Daoy (cell line): Measurements from ENCODE around the gene HGF. TPM values are rescaled to one million over a fixed set of nuclear protein-coding genes. Genes with fewer than 3 reads are reported as not detected.

Experiments
- DNase-seq: peaks from one replicate; pipeline ENCODE4 v3.0.0-alpha.2; 2015; ENCODE audit warnings: low read depth
- total RNA-seq: library from RNA; depleted of rRNA; stranded (reverse); fragments of >200 nt; shearing (Covaris generic); gene quantifications from 2 replicates; pipeline ENCODE4 v1.2.3, GENCODE V29; 2014

The HGF gene
- total RNA-seq, 1 experiment from 2014 or later = not detected

DNA sequence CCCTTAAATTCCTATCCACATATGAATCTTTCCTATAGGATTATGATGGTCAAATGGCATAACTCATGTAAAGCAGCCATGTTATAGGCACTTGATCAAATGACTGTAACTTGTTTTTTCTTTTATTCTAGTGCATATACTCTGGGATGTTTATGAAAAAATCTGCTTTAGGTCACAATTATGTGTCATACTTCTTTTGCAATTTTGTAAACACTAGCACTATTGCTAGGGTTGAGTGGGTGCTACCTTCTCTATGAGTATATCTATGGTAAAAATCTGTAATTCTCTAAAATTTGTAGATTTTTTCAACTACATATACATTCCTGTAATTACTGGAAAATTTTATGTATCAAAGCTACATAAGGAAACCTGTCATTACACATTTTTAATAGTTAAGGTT is 50.0 kb downstream of the HGF start:
- DNase-seq = no peak

DNA sequence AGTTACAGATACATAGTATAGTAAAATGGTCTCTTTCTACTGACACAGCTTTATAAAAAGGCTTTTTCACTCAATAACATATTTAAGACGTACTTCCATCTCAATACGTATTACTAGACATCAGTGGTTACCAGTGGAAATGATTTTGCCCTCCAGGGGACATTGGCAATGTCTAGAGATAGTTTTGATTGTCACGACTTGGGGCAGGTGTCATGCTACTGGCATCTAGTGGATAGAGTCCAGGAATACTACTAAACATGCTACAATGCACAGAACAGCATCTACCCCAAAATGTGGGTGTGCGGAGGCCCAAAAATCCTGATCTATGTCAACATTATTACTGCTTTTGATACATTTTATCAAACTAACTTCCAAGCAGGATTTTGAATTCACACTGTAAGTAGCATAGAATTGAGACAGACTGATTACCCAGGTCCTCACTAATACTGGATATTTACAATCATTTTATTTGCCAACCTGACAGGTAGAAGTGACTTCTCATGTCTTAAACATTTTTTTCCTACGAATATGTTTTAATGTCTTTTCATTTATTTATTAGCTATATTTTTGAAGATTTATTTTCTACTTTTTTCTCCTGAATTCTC is 53.8 kb downstream of the HGF start:
- peak; percentile 62 for DNase-seq

DNA sequence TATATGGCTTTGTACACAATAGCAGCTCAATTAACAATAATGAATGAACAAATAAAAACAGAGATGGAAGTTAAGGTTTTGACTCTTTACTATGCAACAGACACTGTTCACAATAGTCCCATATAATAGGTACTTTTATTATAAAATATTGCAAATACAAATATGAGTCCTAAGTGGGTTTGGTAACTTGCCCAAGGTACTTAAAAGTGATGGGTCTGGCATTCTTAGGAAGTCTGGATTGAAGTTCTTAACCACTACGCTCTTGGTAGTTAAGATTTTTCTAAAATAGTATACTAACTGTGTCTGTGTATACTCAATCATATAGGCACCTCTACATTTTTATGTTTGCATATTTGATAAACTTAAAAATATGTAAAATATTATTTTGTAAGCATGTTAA is 55.5 kb downstream of the HGF start:
- no peak for DNase-seq

DNA sequence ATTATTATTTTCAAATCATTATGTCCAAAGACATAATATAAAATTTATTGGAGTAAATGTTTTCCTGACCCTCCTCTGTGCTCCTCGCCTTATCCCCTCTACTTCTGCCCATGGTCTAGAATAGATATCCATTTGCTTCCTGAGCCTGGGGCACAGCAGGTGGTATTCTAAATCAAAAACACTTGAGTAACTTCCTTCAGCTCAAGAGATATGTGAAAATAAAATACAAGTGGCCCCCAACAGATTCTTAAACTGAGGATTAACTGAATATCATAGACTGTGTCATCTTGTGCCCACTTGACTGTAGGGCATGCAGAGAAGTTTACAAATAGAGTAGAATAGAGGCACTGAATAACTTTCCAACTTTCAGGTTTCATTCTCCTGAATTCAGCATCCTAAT is 59.1 kb downstream of the HGF start:
- no peak for DNase-seq

DNA sequence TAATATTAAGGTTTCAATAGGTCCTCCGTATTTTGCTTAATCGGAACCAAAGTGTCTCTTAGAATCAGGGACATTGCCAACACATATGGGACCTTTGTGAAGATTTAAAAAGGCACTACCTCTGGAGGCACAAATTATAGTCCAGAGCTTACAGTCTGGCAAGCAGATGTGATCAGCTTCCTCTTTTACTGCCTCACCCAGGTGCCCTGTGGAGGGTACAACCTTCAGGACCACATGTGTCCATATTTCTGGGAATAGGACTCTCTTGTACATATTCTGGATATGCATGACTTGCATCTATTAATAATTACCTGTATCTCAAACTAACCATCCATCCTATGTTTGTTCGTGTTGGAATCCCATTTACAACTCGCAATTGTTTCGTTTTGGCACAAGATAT is 60.0 kb downstream of the HGF start:
- no peak for DNase-seq

DNA sequence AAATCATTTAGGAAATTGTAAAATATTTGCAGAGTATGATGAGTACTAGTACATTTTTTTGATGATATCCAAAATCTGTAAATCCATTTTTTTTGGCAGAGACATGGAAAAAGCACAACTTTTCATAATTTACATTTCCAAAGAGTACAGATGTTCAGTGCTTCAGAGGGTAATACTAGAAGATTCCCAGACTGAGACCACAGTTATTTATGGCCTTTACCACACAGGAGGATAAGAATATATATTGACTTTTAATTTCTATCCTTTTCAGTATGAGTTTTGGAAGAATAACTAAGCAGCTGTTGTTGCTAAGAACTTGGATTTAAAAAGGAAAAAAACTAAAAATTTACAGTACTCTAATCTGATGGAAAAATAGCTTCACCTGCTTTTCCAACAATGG is 61.9 kb downstream of the HGF start:
- DNase-seq = no peak

DNA sequence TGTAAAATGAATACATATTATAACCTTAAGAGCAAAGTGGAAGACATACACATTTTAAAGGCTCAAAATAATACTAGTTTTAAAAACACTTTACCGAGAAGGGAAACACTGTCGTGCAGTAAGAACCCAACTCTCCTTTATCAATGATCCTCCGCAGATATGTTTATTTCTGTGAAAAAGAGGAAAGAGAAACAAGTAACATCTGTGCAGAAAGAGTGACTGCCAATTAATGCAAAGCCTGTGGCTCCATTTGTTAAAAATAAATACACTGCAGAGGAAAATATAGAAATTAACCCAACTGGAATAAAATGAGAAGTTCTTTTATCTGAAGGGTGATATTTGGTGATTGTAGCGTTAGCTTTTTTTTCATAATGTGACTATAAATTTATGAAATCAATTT is 62.7 kb downstream of the HGF start:
- DNase-seq = no peak

DNA sequence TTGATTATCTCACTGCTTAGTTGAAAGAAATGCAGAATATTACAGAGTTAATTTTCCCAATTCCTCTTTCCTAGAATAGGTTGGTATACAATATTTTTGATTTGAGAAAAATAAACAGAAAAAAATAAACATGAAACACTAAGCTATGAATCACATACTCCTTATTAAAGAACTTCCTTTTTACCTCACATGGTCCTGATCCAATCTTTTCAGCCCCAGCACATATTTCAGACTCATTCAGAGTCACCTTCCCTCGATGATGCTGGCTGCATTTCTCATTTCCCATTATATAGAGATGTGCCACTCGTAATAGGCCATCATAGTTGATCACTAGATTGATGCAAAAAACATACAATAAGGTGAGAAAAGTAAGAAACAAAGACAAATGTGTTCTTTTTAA is 64.6 kb downstream of the HGF start:
- DNase-seq = no peak

DNA sequence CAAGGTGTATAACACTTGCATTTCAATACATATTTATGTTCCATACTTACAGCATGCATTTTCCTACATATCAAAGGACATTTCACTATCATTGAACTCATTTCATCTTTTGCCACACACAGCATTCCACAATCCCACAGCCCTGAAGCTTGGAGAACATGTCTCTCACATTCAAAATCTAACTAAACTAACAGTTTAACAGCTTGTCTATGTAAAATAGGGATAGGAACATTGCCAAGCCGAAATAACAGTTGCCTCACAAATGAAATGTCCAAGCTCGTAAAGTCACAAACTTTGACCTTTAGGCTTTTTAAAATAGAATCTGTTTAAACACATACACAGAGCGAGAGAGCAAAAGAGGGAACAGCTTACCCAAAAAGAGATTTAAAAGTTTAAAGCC is 65.3 kb downstream of the HGF start:
- no peak for DNase-seq

DNA sequence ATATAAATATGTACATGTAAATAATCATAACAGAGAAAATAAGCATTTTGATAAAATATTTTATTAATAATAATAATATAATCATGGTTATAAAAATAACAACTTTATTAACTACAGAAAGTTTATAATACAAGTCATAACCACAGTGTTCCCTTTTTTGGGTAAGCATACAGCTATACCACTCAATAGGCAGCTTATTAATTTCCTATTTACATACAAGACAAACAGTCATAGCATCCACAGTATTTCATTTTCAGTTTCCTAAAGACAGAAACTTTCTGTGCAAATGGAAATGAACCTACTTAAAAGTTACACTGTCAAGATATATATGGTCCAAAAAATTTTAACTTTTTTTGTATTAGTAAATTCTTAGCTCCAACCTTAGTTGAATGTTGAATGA is 70.9 kb downstream of the HGF start:
- DNase-seq = no peak

DNA sequence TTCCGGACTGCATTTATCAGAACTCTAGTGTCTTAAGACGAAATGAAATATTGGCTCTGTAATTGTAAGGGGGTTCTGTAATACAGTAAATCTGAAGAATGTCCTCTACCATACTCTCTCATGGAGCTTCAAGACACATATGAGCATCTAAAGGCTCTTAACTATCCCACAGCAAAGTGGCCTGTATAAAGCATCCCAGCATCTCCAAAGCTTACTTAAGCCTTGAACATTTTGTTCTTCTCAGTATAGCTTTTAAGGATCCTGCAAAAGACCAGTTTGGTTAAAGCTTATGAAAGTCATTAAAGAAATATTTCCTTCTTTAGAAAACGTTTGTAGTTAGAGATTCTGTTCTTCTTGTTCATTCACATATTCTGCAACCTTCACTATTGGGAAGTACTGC is 75.1 kb downstream of the HGF start:
- DNase-seq = no peak

DNA sequence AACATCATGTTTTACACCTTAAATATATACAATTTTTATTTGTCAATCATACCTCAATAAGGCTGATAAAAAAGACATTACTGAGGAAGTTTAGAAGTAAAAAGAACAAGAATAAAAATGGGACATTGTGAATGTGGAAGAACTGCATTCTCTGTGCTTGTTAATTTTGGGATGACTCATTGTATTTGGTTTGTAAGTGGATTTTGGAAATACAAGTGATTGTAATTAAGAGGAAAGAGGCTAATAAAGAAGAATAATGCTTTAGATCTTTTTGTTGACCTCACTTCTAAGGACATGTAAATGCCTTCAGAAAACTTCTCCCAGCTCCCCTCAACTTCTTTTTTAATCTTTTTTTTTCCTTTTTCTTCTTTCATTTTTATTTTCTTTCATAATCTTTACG is 76.0 kb downstream of the HGF start:
- no peak for DNase-seq

DNA sequence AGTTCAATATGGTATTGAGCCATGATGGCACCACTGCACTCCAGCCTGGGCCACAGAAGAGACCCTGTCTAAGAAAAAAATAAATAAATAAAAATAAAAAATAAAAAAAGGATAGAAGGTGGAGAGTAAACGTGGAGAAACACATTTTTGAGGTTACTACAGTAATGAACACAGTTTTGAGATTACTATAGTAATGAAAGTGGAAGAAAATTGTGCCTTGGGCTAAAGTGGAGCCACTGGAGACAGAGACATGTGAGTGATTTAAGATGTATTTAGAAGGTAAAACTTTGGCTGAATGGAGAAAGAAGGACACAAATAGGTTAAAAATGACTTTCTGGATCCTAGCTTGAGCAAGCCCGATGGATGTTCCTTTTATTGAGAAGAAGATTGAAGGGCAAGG is 76.8 kb downstream of the HGF start:
- DNase-seq = no peak

DNA sequence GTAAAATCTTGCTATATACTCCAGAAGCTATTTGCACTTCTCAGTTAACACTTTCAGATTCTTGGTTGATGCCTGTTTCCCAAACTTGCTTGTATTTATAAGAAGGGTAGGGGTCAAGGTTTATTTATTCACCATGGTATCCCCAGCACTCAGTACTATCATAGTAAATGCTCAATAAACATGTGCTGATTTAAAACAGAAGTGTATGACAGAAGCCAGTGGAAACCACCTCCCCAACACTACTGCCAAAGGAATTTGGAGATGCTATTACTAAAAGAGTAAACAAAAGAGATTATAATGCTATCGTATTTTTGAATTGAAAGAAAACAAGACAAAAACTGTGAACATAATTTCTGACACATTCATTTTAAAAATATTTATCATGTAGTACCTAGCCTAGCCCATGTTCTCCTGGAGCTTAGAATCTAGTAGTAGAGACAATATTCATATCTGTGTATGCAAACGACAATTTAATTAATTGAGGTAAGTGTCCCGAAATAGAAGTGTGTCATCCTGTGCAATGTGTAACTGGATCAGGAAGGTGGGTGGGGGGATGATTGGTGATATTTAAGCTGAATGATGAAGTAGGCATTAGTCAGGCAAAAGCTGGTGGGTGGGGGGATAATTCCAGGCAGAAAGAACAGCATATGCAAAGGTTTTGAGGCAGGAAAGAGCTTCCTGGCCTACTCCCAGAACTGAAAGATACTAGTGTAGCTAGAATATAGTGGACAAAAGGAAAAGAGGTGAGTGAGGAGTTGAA is 77.5 kb downstream of the HGF start:
- peak; percentile 55 for DNase-seq

DNA sequence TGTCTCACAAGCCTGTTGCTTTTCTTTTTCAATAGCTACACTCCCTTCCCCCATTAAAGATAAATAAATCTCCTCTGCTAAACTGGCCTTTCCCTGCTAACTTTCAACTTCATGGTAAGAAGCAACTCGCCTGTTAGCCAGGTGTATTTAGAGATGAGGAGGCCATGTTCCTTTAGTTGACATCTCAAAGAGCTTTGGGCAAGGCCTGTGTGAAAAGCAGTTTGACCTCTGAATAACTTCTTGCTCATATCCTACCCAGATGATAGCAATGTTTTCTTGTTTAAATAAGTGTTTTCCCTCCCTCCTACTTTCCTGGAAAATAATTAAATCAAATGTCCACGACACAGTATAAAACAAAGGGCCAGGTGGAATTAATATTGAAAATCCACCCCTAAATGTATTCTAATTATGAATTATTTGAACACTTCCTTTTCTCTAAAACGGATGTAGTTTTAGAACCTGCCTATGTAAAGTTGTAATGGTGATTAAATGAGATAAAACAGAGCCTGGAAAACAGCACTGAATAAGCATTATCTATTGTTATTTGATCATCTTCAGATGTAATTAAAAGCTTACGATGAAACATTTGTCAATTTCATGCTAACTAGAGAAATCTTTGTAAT is 78.5 kb downstream of the HGF start:
- peak; percentile 11 for DNase-seq

DNA sequence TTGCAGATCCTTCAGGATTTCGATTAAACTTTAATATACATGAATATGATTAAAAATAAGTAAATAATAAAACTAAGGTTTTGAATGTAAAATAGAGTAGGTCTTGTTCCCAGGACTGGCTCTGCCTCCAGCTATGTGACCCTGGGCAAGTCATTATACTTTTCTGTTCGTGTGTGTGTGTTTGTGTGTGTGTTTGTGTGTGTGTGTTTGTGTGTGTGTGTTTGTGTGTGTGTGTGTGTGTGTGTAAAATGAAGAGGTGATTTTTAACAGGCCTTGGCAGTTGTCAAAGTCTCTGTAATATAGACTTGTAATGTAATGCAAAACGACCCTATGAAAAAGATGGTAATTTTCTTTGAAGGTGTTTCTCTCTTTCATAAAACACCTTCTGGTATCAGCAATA is 79.2 kb downstream of the HGF start:
- no peak for DNase-seq

DNA sequence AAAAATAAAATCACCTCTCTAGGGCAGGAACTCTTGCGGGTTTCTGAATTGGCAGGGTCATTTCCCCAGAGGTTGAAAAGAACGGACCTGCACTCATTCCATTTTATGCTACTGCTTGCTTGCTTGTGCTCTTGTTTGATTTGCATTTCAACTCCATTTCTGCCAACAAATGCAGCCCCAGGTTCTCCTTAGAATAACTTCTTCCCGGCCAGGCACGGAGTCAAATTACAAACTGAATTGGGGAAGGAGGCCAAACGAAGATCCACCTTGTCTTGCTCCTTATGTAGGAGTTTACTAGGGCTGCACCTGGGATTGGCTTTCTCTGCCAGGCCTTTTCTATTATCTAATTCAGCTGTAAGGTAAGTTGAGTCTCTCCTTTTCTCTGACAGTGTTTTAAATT is 79.6 kb downstream of the HGF start:
- DNase-seq = no peak

DNA sequence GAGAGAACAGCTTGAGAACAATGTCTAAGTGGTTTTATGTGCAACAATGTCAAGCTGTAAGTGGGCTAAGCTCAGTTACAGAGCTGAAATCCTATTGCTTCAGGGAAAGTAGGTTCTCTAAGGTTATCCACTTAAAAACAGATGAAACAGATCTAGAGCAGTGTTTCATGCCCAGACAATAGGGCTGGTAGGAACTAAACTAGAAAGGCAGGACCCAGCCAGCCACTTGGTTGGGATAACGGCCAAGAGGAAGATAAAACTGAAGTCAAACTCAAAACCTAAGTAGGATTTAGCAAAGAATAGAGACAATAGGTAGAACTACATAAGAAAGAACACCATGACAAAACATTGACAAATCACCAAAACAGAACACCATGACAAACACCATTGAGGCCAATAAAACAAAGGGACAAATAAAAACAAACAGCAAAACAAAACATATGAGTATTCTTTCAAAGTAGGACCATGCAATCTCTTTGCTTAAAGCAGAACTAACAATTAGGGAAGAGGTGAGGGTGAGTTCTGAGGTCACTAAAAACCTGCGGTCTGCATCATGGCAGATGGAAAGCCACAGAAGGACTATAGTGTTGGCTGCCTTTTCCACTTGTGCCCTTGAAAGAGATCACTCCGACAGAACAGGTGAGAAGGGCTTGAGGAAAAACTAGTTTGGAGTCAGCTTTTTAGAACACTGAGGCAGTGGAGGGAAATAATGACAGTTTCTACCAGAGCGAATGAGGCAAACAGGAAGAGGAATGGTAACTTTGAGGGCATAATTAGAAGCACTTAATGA is 81.0 kb downstream of the HGF start:
- no peak for DNase-seq

DNA sequence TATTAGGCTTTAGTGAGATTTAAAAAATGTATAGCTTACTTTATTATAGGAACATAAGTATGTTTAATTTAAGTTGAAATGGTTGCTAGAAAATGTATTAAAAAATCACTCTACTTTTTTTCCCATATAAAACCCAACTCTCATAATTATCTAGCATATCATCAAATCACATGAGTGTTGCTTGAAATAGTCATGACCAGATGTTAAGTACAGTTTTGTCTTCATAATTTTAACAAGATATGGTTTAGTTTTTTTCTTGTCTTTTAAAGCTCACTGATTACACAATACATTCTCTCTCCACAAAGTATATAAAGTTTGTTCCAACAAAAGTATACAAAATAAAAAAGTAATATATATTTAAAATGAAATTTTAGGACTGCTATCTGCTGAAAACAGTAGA is 82.8 kb downstream of the HGF start:
- DNase-seq = no peak

DNA sequence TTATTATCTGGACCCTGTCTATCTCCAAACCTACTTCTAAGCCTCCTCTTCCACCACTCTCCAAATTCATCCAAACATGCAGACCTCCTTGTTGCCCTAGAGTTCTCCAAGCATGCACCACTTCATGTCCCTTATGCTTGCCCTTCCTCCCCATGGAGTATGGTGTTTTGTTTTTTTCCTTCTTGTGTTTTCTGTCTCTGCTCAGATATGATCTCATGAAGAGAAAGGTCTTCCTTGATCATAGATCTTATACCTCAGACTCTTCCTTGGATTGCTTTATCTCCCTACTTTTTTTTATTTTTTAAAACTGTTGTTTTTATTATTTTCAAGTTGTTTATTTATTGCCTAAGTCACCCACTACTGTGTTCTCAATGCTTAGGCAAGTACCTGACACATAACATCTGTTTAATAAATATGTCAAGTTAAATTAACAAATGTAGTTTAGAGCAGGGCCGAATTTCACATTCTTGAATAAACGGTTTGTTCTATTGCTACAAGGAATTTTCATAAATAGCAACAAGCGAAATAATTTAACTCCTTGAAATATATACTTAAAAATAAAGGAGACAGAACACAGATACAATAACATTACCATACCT is 84.5 kb downstream of the HGF start:
- DNase-seq = no peak

DNA sequence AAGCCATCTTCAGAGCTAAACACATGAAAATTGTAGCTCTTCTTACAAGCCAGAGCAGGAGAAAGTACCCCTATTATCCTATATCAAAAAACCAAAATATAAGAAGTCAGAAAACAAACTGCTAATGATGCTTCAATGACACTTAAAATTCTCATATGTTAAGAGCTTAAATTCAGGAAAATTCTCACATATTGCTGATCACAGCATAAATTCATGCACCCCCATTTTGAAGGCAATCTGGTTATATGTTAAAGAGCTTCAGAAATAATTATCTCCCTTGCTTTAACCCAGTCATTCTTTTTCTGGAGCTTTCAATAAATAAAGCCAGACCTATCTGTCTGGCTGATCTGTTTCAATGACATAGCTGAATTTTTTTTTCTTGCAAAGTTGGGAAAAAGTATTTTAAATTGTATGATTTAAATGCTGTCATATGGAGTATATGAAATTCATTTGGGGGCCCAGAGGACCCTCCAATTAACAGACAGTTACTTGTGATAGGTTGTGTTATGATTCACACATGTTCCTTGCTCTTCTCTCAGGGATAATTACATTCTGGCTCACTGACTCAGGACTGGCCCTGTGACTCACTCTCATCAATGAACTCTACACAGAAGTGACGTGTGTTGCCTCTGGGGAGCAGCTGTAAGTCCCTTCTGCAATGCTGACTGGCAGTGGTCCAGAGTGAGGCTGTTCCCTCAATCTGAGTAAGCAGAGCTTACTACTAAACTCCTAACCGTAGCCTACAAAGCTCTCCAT is 85.2 kb downstream of the HGF start:
- DNase-seq = peak; percentile 99
